Stimulated activated naive CD4-positive, alpha-beta T cell treated with Interleukin-2 at 50 U/mL for 16 hours (primary cell): ENCODE measurements around the gene DIPK1C.

Experiments
- DNase-seq: peaks from one replicate; lab custom pipeline; 2025; lab: John Stamatoyannopoulos, UW

DIPK1C gene

DNA sequence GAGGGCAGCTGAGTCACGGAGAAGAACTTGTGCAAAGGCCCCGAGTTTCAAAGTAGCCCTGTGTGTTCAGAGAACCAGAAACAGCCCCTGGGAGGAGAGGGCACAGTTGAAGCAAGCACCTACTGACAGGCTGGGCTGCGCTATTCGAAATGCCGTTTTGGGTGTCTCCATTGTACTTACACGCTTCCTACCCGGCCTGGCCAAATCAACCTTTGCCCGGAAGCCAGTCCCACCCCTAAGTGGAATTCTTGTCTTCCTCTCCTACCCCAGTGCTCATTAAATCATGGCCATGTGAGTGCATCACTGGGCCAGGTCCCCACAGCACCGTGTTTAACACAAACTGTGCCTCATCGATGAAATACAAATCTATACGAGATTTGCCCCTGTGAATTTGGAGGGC is 6.0 kb downstream of the DIPK1C start:
- no peak for DNase-seq

DNA sequence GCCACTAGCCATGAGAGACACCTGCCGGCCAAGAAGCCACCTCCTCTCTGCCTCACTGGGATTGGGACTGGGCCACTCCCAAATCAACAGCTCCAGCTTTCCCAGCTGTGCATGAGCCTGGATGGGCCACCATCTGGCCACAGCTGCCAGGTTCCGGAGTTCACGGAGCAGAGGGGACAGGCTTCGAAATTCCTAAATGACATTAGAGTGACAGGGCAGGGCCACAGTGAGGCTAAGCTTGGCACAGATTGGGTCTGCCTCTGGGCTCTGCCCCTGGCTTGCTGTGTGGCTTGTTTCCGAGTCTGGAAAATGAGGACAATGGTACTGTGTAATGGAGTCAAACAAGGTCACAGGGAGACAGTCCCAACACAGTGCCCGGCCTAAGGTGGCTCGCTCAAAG is 6.5 kb downstream of the DIPK1C start:
- no peak for DNase-seq

DNA sequence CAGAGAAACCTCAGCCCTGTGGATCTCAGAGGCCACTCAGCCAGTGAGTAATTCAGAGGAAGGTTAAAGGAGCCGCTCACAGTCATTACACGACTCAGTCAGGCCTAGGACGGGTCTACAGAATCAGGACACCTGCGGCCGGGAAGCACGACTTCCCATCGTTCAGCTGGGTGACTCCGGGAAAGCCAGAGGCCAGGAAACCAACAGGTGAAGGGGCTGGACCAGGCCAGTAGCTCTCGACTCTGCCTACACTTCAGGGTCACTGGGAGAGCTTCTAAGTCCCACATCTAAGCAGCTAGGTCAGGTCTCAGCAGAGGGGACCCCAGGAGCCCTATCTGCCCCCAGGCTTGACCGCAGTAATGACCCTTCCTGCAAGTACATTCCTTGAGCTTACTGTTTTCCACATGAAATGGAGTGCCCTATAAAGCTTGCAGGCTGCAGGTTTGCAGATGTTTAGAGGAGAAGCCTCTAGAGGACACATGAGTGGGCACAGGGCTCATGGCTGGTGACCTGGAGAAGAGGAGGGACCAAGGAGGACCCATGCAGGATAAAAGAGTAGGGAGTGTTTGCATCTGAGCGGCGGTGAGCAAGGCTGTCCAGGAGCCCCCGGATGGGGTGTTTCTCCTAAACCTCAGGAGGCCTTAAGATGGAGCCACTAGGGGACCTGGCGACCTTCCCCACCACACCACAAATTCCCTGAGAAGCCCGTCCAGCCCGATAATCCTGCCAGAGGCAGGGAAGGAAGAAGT is 9.5 kb downstream of the DIPK1C start:
- DNase-seq = no peak

DNA sequence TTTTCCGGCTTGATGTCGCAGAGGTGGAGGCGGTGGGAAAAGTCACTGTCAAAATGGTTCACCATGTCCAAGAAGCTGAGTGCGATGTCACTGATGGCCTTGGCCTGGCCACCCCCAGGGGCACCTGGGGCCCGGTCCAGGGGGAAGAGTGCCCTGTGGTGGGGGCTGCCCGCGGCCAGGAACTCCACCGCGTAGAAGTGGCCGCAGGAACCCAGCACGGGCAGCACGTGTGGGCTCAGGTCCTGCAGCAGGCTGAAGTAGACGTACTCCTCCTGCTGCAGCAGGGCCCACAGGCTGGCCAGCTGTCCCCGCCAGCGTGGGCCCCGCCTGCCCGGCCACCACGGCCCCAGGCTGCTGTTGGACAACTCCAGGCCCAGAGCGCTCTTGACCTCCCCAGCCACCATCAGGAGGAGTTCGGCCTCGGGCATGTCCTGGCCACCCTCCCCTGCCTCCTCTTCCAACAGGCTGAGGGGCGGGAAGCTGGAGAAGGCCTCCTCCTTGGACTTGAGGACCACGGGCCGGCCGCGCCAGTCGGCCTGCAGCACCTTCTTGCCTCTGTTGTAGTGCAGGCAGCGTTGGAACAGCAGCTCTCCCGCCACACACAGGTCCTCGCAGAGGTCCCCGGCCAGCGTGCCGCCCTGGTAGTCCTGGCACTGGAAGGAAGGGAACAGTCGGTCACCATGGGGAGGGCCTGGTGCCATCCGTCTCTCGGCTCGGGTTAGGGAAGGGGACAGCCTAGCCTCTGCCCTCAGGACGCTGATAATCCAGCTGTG is 10.3 kb downstream of the DIPK1C start:
- no peak for DNase-seq

DNA sequence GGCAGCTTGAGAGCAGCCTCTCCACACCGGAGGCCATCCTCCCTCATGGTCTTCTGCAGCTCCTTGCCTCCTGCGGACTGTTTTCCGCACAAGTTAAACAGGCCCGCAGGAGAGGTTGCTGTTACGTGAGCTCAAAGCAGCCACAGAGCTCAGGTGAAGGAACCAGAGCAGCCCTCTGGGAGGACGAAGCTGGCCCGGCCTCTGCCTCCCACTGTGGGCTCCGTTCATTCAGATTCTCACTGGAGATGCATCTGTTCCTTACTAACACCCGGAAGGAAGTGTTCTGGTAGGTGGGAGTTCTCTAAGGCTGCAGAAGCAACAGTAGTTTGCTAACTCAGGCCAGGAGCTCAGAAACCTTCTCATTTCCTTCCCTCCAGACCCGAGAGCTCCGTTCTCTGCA is 10.9 kb downstream of the DIPK1C start:
- DNase-seq = no peak

DNA sequence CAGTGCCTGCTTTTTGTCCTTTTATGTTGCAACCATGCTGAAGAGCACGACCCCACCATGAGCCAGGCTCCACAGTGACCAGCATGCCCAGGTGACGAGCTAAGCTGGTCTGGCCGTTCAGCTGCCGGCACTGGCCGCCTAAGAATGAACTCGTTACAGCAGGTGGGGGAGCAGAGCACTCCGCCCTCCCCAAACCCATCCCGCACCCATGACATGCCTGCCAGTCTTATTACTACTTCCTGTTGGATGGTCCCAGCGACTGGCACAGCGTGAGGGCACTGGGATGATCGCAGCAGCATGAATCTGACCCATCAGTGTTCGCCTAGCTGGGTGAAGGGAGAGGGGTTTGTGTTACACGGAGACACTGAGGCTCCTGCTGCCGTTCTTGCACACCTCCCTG is 11.5 kb downstream of the DIPK1C start:
- DNase-seq = no peak

DNA sequence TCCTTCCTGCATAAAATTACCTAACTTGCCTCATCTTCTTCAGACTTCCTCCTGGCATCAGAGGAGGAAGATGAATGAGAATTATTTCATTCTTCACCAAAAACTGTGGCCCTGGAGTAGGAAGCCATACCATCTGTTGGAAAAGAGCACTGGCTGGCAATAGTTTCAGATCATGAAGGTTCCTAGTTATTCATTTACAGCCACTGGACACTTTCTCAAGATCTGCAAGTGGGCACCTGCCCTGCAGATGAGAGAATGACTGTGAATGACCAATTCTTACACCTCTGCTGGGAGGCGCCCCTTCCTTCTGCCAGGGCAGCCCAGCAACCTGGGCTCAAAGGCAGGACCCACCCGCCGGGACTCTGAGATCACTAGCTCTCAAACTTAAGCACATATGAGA is 13.0 kb downstream of the DIPK1C start:
- DNase-seq = no peak

DNA sequence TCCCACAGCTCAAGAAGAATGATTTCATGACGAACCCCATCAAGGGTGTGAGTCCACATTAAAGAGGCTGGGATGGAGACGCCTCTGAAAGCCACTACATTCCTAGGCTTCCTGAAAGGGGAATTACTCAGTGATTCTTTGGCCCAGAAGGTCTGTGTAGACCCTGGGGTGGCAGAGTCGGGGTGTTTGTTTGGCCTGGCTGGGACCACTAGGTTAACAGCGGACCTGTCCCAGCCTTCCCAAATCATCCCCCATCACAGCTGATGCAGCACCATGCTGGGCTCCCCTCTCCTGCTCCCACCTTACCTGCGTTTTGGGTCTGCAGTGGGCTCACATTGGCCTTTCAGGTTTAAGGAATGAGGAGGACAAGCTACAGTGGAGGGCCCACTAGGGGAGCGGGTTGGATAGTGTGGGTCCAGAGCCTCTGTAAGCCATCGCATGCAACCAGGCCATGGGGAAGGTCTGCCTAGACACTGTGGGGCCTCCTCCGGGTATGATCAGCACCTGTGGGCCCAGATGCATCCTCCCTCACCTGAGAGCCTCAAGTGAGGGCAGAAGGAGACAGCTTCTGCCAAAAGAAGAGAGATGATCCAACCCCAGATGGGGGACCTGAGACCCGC is 16.2 kb downstream of the DIPK1C start:
- no peak for DNase-seq

DNA sequence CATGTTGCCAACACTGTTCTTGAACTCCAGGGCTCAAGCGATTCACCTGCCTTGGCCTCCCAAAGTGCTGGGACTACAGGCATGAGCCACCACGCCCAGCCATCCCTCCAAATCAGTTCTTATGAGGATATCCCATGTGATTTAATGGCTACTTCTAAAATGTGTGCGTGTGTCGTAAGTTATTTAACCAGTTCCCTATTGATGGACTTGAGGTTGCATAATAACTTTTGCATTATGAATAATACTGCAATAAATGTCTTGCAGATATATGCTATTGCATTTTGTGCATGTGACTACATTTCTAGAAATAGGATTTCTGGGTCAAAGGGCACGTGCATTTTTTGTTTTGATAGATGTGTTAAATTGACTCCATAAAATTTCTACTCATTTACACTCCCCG is 19.0 kb downstream of the DIPK1C start:
- DNase-seq = no peak

DNA sequence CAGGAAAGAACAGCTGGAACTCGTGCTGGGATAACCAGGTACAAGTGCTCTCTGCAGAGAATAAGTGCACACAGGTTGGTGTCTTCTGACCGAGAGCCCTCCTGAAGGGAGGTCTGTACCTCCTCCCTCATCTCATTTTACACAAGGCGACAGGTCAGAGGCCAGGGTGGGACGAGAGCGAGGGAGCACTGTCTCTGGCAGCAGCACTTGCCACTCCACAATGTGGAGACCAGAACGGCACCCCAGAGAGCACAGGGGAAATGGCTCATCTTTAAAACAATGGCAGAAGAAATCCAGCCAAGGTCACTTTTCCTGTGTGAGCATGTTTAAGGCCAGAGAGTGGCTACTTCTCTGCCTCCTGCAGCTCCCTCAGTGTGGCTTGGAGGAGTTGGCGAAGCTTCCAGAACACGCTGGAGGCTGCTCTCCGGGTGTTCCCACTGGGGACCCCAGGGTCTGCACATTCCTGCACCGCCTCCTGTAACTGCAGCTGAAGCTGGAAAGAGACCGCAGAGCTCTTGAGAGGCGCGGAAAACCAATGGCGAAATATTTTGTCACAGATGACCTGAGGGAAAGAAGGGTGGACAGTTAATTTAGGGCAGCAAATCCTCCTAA is 20.8 kb downstream of the DIPK1C start:
- no peak for DNase-seq

DNA sequence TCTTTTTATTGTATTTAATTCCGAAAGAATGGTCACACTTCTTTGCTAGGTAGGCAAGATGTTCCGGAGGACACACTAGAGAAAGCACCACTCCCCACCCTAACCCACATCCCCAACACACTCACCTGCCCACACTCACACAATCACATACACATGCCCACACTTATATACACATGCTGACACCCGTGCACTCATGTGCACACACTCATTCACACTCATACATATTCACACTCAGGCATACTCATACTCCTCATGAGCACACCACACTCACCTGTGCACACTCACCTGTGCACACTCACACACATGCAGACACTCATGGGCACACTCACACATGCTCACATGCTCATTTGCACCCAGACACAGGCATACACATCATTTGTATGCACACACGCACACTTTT is 21.4 kb downstream of the DIPK1C start:
- DNase-seq = no peak

DNA sequence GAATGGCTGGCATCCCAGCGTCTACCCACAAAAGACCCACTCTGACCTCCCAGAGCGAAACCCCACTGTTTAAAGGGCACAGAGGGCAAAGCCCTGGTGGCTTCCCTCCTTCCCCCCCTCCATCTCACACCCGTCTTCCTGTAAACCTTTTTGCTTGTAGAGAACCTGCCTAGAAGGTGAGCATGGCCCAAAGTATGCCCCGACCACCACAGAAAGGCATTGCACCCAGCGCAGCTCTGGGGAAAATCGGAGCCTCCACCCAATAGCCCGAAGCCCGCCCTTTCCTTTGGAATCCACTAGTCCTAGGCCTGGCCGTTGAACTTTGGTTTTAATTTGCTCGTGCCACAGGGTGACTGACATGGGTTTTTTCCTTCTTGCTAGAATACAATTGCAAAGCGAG is 22.6 kb downstream of the DIPK1C start:
- DNase-seq = no peak

DNA sequence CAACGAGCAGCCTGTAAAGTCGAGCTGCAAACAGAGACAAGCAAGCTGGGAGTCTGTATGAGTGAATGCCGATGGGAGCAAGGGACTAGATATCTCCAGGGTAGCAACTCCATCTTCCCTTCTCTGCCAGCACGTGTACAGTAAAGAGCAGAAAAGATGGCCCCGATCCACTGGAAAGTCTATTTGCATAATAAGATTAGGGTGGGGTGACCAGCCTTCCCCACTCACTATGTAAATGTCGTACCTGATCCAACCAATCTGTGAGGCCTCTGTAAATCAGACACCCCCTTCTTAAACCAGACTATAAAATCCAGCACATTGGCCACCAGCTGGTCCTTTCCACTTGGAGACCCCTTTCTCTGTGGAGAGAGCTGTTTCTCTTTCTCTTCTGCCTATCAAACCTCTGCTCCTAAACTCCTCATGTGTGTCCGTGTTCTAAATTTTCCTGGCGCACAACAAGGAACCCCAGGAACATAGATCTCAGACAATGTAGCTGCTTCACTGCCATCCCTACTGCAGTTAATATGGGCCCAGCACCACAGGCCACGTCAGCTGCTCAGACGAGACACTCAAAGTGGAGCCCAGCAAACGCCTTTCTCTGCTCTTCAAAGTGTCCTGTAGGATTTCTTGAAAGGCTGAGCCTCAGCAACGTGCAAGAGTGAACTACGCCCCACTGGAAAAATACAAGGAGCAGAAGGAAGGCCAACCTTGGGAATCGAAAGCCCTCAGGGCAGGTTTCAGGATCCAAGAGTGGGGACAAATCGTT is 26.1 kb downstream of the DIPK1C start:
- DNase-seq = no peak

DNA sequence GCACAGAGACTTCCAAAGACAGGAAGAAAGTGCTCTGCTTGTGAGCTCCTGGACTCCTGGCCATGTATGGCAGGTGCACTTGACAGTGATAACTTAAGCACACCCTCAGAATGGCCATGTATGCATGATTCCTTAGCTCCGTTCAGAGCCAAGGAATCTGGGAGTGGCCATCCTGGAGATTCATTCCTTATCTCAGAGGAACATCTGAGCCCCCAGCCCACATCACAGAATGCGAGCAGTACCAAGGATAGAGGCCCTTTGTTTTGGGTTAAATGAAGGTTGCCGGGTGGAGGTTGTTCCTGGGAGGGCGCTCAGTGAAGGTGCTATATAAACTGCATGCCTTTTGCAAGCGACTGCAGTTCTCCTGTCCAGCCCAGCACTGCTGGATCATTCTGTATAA is 26.9 kb downstream of the DIPK1C start:
- no peak for DNase-seq

DNA sequence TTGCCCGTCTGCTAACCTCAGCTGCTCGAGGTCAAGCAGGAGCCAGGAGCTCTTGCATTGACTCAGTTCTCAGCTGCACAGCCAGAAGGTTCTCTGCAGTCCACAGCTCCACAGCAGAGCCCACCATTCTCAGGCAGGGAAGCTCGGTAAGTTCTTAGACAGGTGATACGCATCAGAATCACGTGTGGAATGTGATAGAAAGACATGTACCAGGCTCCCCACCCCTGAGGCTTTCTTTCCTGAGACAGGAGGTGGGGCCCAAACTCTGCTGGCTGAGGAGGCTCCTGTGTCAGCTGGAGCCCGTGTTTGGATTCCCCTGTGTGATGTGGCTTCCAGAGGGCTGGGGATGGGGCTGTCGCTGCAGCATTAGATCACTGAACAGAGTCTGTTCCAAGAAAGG is 28.0 kb downstream of the DIPK1C start:
- DNase-seq = no peak

DNA sequence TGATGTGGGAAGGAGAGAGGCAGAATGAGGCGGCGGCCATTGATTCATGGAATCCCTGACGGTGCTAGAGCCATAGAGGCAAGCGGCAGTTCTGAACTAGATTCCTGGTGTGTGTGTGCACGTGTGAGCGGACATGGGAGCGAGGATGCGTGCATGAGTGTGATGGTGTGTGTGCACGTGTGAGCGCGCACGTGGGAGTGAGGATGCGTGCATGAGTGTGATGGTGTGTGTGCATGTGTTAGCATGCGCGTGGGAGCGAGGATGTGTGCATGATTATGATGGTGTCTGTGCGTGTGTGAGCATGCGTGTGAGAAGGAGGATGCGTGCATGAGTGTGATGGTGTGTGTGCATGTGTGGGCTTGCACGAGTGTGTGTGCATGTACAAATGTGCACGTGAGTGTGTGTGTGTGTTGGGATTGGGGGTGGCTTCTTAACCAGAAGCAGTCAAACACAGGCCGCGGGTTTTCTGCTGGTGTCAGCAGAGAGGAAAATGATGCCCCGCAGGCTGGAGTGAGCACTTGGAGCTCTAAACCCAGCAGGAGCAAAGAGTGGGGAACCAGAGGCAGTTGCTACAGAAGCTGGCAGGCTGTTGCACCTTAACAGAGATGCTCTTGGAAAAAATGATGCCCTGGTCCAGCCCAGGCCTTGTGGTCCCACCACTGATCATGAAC is 29.5 kb downstream of the DIPK1C start:
- no peak for DNase-seq

DNA sequence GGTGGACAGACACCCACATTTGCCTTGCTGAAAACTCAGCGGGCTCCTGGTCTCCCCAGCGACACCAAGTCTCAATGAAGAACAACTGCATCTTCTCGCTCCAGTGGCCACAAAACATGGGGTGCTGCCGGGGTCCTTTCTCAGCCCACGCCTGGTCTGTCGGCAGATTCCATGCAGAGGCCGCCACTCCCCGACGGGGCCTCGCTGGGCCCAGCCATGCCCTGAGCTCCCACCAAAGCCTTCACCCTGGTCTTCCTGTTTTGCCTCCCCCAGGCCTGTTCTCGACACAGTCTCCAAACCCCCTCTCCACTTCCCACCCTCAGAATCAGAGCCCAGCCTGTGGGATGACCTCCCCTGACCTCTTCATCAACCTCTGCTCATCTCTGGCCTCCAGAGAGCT is 31.2 kb downstream of the DIPK1C start:
- DNase-seq = no peak

DNA sequence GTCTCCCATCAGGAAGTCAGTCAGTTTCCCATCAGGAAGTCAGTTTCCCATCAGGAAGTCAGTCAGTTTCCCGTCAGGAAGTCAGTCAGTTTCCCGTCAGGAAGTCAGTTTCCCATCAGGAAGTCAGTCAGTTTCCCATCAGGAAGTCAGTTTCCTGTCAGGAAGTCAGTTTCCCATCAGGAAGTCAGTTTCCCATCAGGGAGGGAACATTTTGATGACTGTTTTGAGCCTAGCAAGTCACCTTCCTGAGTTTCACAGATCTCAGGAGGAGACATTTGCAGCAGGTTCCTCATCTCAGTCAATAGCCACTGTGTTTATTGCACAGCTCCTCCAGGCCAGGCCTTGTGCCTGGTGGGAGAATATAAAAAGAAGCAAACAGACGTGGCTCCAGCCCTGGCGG is 31.9 kb downstream of the DIPK1C start:
- DNase-seq = no peak

DNA sequence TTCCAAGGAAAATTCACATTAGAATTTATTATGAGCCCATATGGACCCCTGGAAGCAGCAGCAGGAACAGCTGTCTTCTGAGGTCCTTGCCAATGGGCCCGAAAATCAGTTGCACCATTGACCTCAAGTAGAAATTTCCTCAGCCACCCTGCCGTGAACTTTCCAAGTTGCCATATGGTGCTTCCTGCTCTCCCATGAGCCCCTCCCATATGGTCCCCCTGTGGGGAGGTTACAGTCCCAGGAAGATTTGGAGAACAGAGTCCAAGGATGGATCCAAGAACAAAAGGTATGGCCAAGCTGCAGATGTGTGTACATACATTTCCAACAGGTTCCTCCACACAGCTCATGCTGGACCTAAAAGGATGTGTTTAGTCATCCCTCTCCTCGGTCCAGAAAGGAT is 34.6 kb downstream of the DIPK1C start:
- DNase-seq = no peak

DNA sequence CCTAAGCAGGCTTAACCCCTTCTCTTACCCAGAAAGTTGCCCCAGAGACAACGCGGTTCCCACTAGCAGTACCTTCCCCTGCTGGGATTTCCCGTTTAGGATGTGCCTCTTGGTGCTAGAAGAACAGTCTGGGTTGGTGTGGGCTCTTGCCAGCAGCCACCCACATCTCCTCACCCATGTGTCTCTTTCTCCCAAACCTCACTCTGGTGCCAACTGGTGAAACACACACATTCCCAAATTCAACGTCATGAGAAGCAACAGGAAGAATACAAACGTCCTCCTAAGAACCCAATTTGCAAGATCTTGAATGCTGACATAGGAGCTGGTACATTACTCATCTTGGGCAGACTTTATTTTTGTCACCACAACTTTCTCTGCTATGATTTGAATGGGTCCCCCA is 36.2 kb downstream of the DIPK1C start:
- no peak for DNase-seq

DNA sequence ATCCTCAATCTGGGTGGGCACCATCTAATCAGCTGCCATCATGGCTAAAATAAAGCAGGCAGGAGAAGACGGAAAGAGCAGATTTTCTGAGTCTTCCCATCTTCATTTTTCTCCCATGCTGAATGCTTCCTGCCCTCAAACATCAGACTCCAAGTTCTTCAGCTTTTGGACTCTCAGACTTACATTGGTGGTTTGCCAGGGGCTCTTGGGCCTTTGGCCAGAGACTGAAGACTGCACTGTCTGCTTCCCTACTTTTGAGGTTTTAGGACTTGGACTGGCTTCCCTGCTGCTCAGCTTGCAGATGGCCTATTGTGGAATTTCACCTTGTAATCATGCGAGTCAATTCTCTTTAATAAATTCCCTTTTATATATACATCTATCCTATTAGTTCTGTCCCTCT is 36.6 kb downstream of the DIPK1C start:
- no peak for DNase-seq

DNA sequence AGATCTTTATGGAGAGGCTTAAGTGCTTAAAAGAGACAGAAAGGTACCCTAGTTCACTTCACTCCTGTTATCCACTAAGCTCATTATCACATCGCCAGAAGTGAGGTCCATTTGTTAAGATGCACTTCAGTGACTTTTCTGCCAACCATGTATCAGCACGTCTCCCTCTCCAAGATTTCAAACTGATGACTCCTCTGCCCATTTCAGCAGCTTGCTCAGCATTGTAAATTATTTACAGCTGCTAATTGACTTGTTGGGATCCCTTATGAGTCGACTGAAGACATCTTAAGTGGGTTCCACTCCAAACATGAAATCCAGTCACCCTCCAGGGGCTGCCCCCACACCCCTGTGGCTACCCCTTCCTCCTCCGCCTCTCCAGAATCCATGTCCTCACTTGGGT is 37.3 kb downstream of the DIPK1C start:
- no peak for DNase-seq
